HG02885 (cell line): ENCODE measurements around the gene DAGLB.

Experiments used
- ATAC-seq: cut with Tn5 transposase; IDR thresholded peaks from one replicate; pipeline ENCODE4 v1.9.1; 2021; ENCODE audit warnings: mild to moderate bottlenecking; ENCODE audit not compliant: unreplicated experiment, poor library complexity

DAGLB gene

DNA sequence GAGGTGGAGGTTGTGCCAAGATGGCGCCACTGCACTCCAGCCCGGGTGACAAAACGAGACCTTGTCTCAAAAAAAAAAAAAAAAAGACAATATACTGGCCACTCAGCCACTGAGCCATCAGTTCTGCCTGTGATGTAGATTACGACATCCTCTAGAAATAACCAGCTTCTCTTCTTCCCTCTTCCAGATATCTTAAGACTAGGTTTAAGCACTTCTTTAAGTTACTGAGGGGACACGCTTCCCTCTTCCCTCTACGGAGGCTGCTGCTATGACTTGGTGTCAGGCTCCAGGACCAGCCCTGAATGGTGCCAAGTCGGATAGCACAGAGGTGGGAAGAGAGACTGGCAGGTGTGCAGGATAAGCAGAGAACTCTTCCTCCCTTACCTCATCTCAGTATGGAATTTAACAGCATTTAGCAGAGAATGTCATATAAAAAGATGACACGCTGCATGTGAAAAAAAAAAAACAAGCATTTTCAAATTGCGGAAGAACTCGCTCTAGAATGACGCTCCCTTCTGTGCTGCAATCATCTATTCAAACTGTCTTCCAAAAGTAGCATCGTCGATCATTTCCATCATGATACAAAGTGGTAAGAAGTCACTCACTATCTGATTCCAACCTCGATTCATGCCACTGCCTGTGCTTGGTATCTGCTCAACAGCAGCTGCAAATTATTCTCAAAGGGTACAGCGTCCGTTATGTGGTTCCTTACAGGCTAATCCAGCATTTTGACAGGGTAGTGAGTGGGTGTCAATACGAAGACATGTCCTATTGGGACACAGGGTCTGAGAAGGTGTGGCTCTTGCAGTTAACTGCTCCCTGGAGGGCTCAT, 13.8 kb downstream of the DAGLB start:
- ATAC-seq, result no peak

DNA sequence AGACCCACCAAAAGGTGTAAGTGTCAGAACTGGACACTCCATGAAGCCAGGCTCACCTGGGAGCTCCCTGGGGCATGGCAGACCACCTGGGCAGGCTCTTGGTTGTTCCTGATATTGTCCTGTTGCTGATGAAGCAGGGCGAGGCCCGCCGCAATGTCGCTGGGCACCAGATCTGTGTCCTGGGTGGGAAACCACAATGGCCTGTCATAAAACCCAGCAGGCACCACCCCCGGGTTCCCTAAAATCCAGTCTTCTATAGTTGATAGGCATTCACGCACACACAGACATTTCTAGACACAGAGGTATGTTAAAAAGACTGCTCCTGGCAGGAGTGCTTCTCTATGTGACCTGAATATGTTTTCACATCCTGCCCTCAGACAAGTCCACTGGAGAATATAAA, 15.0 kb downstream of the DAGLB start:
- ATAC-seq, result no peak

DNA sequence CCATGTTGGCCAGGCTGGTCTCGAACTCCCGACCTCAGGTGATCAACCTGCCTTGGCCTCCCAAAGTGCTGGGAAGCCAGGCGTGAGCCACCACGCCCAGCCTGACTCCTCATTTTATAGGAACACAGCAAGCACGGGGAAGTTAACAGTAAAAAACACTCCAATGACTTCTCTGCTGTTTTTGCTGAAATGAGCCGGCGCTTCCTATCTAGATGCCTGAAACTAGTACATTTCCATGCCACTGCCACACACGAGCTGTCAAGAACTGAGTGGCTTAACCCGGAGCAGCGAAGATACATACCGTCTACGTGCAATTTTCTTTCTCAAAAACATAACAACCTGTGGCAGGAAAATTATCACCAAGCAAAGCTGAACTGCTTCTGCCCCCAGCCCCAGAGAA, 16.8 kb downstream of the DAGLB start:
- ATAC-seq, result no peak

DNA sequence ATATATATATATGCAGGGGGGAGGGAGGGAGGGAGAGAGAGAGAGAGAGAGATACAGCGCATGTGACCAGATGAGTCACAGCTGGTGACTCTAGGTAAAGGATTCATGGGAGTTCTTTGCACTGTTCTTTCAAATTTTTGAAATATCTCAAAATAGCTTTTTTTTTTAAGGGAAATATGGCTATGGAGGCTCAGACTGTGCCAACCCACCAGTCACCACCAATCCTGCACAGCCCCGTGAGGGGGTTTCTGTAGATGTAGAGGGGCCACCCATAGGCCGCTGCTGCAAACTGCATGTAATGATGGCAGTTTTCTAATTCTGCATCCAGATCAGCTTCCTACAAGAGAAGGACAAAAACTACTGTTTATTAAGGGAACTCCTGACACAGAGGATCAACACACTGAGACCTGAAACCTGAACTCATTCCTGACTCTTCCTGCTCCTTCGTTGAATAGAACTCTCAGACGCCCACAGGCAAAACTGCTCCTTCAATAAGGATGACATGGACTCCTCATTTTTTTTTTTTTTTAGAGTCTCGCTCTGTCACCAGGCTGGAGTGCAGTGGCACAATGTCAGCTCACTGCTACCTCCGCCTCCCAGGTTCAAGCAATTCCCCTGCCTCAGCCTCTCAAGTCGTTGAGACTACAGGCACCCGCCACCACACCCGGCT, 17.3 kb downstream of the DAGLB start:
- no peak for ATAC-seq

DNA sequence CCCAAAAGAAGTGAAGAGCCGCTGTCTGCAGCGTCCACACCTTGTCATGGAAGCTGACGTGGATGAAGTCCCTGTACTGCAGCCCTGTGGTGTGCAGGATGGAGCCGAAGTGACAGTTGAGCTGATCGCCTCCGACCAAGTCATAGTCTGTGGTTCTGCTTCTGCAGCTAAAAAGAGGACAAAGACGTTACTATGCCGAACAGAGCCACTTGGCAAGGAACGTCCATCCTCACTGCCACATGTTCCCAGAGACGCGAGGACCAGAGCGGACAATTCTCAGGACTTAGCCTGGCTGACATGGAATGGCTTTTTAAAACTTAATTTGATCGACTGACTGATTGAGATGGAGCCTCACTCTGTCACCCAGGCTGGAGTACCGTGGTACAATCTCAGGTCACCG, 21.8 kb downstream of the DAGLB start:
- ATAC-seq, result no peak

DNA sequence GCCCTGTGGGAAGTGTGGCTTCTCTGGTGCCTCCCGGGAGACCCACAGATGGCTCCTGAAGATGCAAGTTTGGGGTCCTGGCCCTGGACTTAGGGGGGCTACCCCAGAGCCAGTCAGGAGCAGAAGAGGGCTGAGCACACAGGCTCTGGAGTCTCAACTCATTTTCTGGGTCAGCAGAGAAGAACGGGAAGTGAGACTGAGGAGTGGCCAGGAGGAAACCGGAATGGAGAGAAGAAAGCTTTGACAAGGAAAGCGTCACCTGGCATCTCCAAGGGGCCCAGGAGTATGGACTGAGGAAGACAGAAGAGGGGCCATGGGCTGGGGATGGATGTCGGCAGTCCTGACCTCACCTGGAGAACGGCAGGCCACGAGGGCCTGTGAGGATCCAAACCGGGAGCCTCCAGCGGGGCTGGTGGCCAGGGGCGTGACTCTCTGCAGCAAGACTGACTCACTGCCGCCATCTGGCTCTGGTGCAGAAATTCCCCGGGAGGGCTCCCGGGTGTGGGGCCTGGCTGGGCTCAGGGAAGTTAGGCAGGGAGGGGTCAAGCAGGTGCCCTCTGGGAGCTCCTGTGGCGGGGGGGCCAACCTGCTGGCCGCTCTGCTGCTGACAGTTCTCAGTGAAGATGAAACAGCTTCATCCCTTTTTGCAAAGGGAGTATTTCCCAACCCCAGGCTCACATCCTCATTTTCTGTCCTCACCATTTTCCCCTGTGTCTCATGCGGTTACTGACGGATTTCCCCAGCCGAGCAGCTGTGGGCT, 23.6 kb downstream of the DAGLB start:
- ATAC-seq, result no peak

DNA sequence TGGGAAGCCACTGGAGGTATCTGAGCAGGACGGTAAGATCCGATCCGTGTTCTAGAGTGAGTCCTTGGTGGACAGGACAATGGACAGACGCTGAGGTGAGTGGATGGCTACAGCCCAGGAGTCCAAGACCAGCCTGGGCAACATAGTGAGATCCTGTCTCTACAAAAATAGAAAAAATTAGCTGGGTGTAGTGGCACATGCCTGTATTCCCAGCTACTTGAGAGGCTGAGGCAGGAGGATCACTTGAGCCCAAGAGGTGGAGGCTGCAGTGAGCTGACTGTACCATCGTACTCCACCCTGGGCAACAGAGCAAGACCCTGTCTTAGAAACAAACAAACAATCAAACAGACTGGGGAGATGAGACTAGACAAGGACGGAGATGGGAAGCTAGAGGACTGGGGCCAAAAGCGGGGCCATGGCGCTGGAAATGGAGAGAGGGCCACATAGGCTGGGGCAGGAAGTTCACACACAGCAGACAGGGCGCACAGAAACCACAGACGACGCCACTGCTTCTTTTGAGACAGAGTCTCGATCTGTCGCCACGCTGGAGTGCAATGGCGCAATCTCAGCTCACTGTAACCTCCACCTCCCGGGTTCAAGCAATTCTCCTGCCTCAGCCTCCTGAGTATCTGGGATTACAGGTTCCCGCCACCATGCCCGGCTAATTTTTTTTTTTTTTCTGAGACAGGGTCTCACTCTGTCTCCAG, 24.7 kb downstream of the DAGLB start:
- ATAC-seq, result no peak

DNA sequence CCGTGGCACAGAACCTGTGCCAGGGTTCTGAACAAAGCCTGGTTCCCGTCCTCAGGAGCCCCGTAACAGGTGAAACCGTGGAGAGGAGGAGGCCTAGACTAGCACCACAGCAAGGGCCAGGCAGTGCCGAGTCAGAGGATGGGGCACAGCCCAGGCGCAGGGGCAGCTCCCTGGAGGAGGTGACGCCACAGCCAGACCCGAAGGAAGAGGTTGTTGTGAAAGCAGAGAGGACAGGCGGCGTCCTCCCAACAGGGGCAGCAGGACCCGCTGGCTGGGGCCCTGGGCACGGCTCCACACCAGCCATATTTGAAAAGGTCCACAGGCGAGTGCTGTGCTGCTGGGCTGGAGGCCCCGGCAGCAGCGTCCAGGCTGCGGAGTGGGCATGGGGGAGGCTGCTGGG, 25.7 kb downstream of the DAGLB start:
- ATAC-seq, result no peak

DNA sequence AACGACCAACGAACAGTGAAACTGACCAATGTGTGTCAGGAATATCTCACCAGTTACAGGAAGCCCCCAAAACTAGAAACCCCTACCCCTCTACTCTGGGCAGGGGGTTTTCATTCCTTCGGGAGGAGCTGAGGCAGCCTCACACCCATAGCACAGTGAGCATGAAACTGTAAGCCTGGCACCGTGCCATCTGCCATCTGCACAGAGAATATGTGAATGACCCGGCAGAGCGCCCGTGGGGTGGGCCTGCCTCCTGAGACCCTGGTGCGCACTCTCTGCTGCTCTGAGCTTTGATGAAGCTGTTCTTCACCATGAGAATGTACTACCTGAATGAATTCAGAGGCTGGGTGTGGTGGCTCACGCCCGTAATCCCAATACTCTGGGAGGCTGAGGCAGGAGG, 27.1 kb downstream of the DAGLB start:
- no peak for ATAC-seq

DNA sequence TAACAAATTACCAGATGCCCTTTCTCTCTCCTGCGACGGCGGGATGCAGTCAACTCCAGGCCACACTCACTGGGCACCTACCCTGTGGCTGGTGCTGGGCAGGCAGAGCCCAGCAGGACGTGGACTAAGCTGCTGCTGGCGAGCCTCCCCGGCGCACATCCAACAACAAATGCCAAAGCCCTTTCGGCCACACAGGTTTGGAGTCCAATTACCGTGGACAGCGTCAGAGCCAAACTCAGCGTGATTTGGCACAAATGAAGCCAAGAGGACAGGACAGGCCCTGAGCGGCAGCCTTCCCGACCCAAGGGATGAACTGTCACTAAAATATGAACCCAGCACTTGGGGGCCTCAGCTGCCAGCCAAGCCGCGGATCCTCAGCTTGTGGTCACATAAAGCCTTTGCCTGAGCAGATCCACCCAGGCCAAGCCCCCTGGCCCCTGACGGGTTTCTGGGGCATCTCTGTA, 28.4 kb downstream of the DAGLB start:
- ATAC-seq, result no peak

DNA sequence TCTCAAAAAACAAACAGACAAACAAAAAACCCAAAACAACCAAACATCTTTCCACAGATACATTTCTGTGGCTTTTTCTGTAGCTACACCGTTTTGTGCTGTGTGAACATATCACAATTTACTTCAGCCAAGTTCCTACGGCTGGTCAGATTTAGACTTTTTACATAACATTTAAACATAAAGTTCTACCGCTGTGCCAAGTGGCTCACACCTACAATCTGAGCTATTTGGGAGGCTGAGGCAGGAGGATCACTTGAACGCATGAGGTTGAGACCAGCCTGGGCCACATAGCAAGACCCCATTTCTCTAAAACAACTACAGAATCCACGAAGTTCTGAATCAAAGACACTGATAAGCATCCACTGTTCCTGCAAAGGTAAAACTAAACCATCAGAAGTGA, 30.3 kb downstream of the DAGLB start:
- ATAC-seq, result no peak

DNA sequence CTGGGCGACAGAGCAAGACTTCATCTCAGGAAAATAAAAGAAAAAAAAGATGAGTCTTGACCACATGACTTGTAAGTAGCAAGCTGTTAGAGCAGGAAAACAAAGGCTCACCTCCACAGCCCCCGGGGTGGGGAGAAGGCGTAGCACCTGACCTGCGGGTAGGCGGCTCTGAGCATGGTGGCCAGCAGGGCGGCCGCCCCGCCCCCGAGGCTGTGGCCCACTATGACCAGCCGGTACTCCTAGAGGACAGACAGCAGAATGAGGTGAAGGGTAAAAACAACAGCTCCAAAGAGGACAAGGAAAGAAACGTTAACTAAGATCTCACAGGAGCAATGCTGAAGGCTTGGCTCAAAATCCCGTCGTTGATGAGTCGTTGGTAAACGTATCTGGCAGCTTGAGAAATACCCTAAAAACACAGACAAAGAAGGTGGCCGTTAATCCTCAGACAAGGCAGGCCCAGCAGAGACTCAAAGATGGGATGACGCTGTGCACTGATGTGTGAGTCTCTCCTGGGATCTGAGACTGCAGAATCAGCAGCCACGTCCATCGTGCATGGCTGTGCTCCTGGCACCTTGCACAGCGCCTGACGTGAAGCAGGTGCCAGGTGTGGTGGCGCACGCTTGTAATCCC, 31.1 kb downstream of the DAGLB start:
- no peak for ATAC-seq

DNA sequence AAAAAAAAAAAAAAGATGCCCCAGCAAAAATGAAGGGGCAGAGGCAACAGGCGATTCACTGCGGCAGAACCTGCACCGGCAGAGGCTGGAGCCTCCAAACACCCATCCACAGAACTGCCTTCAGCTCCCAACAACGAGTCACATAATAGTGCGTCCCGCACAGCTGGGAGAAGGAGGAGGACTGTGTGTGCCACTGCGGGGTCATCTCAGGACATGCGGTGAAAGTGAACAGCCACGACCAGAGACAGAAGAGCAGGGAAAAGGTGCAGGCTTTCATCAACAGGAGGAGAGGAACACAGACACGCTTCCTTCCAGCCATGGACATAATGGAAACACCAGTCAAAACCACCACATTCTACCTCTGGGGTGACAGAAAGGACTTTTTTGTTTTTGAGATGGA, 34.1 kb downstream of the DAGLB start:
- no peak for ATAC-seq

DNA sequence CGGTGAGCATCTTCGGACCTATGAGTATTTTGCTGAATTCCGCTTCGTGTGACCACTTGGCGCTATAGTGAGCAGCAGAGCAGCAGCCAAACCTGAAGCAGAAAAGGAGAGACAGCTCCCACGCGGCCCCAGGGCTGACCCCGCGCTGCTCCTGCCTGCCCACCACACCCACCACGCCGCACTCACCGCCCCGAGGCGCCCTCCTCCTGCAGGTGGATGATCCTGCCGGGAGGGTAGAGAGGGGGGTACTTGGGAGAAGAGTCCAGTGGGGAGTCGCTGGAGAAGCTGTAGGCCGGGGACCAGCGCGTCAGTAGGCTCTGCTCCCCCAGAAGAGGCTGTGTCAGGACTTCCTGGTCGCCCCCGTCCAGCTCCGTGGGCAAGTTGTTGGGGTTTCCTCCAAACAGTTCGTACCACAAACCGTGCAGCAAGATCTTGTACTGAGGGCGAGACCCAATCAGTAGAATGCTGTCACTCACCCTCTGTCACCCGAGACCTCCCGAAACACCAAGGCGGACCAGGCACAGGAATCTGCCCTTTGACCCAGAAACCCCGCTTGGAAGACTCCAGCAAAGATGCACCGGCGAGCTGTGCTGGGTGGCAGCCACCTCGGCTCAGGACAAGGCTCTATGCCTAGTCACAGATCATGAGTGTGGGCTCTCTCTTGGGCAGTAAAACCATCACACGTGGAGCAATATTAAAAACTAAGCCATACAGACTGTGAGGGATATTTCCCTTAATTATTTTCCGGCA, 37.6 kb downstream of the DAGLB start:
- ATAC-seq, result no peak

DNA sequence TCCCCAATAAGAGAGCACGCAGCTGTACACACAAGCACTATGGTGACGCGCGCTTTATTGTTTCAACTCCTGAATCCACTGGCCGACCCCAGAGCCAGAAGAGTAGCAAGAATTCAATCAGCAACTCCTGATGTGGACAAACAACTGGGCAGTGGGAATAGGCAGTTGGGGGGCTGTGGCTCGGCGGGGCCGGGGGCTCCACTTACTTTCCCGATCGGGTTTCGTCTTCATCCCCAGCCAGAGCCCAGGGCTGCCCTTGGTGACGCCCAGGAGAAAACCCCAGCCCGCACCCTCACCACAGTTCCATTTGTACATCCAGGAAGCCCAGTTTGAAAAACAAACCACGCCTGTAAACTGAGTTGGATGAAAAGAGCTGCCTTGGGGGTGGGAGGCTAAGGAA, 38.7 kb downstream of the DAGLB start:
- no peak for ATAC-seq

DNA sequence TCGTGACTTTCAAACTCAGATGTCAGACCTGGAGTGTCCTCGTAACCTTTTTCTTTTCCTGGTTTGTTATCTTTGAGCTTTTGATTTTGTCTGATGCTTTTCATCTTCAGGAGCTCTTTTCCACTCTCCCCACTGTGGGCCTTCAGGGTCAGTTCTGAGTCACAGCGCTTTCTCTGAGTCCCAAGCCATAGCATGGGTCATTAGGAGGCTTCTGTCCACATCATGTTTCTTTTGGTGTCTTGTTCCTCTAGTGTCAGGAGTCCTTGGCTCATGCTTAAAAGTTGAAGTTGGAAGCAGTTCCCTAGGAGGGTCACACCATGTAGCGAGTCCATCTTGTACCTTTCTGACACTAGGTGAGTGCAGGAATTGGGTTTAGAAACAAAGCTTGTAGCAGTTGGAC, 40.3 kb downstream of the DAGLB start:
- no peak for ATAC-seq

DNA sequence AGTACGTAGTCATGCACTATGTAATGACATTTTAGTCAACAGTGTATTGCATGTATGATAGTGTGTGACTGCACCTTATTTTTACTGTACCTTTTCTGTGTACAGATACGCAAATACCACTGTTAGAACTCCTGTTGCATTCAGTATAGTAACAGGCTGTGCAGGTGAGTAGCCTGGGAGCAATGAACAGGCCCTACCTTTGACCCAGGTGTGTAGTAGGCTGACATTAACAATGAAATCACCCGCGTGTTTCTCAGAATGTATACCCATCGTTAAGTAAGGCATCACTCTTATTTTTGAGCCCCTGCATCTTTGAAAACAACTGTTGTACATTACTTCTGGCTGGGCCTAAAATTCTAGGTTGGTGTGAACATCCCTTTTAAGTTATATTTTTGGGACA, 41.6 kb downstream of the DAGLB start:
- ATAC-seq, result no peak

DNA sequence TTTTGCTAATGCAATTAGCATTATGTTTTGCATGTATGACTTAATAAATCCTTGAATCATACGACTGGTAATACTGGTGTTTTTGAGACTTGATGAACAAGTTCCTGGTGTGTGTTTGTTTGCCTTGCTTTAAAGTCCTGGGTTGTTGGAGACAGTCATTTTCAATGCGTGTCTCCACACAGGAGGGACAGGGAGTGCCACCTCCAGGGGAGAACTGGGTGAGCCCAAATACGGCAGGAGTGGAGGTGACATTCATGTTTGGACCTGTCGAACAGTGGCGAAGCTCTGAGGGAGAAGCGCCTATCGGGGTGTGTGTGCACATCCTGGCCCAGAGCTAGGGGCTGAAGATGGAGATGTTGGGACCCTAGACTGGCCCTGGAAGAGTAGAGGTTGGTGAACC, 43.8 kb downstream of the DAGLB start:
- ATAC-seq, result no peak

DNA sequence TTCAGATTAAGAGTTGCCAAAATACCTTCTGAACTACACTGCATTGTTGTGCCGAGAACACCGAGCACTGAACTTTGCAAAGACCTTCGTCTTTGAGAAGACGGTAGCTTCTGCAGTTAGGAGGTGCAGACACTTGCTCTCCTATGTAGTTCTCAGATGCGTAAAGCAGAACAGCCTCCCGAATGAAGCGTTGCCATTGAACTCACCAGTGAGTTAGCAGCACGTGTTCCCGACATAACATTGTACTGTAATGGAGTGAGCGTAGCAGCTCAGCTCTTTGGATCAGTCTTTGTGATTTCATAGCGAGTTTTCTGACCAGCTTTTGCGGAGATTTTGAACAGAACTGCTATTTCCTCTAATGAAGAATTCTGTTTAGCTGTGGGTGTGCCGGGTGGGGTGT, 45.0 kb downstream of the DAGLB start:
- no peak for ATAC-seq
